ENCODE data around the gene MIDN.
A peak's percentile ranks its signal among the peaks of the same experiment; 100 is the strongest.

Gene MIDN

DNA sequence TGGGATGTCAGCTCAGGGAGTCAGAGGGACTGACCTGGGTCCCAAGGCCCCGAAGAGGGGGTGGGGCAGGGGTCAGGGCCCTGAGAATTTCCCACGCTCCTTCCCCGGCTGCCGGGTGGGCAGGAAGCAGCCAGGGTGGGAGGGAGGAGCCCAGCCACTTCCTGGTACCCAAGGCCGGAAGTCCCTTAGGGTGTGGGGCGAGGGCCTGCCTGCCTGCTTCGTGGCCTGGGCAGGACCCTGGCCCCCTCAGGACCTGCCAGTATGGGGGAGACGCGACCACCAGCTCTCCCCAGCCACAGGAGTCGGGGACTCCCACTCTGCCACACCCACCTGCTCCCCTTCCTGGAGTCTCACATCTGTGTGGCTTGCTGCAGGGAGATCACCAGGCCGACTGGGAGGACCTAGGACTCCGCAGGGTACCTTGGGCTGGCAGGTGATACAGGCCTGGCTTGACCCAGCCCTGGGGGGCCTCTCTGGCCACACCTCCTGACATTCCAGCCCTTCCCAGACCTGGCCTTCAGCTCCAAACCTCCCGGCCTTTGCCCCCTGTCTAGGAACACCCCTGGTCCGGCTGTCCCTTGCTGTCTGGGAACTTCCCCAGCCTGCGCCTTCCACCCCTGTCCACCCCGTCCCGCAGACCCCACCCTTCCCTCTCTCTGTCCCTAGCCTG lies 11.0 kb downstream of the MIDN start:
- FAIRE-seq, result peak; percentile 37

DNA sequence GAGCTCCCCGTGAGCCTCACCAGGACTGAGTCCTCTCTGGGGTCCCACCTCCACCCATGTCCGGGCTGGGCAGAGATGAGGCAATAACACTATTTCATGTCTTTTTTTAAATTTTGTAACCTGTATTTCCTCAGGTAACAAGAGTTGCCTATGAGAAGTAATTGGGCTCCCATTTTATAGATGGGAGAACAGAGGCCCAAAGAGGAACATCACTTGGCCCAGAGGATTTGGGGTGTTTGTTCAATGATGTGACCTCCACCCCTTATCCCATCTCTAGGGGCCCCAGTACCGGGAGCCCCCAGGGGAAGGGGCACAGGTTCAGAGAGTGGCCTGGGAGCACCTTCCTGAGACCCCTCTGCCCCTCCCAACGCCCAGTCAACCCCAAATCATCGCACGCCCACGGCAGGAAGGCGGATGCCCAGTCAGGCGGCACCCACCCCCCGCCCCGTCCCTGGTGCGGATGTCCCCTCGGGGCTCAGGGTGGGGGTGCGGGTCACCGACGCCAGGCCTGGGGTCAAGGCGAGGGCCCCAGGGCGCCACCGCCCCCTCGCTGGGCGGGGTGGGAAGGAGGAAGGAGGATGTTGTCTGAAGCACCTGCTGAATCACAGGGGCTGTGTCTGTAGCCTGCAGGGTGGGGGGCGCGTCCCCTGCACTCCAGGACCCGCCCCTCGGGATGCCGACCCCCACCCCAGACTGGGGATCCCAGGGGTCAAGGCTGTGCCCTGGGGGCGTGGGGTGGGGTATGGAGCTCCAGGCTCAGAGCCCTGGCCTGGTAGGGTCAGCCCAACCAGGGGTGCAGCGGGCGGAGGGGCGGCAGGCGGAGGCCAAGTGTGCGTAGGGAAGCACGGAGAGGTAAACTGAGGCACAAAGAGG lies 11.7 kb downstream of the MIDN start:
- FAIRE-seq, result no peak

DNA sequence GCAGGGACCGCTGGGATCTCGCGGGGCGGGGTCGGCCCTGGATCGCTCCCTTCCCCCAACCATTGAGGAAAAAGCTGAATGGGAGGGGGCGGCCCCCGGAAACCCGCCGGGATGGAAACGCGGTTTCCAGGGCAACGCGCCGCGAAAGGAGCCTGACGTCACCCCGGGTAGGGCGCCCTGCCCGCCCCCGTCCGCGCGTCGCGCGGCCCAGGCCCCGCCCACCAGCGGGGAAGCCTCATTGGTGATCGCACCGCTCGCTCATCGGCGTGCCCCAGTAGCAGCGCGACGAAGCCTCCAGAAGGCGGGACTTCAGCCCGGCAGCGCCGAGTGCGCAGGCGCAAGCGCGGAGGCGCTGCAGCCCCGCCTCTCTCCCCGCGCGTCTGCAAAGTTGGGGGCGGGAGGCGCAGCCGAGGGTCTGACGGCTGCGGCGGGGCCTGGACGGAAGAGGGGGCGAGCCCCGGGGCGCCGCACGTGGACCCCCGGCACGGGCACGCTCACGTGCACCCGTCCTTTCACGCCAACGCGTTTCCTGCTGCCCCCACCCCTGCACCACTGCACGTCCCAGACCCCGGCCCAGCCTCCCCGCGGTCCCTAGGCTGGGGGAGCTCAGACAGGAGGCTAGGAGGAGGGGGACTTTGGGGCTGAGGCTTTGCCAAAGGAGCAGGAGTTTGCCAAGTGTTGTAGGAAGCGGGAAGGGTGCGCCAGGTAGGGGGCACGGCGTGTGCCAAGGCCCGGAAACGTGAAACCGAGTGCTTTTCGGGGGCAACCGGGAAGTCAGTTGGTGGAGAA lies 12.6 kb downstream of the MIDN start:
- no peak for FAIRE-seq

DNA sequence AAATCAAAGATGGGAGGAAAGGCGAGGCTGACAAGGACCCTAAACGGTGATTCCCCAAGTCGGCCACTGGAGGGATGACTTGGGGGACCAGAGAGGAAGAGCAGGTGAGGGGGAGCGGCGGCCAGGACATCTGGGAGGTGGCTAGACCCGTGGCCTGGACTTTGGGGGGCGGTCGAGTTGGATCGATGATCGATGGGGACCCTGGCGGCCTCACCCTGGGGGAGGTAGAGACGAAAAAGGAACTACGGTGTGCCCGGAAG lies 13.1 kb downstream of the MIDN start:
- no peak for FAIRE-seq

DNA sequence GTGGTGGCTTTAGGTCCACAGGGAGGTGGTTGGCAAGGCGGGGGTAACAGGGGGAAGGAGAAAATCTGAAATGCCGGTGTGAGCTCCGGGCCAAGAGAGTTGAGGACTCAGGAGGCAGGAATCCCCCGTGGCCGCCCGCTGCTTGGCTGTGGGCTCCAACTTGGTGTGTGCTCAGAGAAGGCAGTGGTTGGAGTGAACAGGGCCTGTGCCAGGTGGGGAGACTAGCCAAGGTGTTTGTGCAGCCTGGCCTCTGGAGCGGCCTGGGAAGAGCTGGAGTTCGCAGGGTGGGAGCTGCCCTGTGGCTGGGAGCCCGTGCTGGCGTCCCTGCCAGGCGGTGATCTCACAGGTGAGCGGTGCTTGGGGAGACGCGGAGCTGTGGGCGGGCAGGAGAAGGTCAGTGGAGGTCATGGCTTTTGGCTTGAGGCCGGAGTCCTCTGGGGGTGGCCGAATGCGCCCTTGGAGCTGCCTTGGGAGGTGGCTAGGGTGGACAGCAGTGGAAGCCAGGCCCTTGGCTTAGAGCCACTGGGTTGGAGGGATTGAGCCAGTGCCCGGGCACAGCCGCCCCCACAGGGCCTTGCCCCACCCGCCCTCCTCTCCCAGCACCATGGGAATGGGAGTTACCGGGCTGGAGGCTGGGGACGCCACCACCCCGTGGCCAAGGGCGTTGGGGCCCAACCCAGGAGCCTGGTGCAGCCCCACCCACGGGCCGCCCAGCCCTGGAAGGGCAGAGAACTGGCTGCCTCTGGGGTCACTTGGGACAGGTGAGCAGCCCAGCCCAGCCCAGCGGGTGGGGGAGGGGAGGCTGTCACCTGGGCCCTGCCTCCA lies 13.6 kb downstream of the MIDN start:
- no peak for FAIRE-seq

DNA sequence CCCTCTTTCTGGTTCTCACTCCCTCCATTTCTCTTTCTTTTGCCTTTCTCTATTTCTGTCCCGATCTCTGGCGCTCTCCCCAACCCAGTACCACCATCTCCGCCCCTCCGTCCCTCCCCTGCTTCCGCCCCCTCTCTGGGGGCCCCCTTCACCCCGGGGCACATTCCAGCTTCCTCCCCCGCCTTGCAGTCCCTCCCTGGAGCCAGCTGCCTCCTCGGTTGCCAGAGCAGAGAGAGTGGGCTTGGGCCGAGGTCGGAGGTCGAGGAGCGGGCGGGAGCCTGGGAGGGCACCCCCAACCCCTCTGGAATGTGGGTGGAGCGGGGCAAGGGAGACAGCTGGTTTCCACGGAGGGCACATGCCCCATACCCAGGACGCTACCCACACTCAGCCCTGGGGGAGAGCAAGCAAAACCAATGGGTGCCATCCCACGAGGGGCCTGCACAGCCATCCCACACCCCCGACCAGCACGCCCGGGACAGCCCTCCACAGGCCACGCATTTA lies 14.3 kb downstream of the MIDN start:
- no peak for FAIRE-seq

DNA sequence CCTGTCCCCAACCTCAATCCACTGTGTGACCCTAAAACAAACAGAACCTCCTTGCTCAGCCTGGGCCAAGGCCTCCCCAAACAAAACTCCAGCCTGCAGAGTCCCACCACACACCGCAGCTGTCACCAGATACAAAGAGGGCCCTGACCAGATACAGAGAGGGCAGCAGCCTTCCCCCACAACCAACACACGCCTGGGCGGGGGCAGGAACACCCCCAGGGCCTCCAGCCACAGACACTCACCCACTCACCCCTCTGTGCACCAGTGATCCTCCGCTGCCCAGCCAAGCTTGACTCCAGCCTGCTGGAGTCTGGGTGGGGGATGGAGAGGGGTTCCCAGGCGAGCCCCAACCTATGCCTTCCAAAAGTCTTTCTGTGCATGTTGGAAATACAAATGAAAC lies 14.8 kb downstream of the MIDN start:
- FAIRE-seq, result no peak

DNA sequence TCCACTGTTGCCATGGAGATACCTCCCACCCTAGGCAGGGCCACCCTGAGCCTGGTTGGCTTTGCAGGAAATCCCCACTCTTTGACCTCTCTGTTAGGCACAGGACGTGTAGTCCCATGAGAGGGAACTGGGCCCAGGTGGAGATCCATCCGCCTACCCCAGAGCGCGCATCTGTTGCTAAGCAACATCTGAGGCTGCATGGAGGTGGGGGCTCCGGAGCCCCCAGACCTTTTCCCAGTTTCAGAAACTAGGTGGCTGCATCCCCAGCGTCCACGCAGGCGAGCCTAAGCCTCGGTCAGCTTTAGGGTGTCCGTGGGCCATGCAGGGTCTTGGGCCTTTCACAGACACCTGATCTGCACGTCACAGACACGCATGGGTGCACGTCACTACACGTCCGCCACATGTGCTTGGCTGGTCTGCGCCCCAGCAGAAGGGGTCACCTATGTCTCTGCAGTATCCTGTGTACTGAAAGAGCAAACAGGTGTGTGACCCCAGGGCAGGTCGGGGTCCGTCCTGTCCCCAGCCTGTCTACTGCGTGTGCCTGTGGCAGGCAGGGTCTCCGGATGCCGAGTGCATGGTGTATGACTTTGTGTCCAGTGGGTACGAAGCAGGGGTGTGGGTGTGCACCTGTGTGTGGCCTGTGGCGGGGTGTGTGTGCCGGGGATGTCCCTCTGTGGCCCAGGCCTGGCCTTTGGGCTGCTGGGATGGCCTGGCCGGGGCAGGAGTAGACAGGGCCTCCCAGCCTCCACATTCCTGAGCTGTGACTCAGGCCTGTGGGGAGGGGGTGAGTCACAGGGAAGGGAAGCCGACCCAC lies 16.6 kb downstream of the MIDN start:
- no peak for FAIRE-seq

DNA sequence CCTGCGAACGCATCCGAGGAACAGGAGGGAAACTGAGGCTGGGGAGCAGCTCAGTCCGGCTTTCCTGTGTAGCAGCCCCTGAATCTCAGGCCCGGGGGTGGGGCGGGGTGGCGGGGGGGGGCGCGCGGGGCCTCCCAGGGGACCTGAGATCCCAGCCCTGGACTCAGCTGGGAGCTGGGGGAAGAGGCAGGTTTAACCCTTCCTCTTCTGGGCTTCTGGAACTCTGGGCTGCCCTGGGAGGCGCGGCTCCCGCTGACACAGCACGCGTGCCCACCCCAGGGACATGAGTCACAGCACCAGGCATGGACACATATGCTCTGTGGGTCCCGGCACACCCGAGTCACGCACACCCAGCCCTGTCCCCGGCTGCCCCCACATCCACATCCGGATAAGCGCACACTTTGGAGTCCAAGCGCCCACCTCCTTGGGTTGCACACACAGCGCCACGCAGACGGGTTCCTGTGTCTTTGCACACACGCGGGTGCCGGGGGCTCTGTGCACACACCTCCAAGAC lies 17.3 kb downstream of the MIDN start:
- no peak for FAIRE-seq

DNA sequence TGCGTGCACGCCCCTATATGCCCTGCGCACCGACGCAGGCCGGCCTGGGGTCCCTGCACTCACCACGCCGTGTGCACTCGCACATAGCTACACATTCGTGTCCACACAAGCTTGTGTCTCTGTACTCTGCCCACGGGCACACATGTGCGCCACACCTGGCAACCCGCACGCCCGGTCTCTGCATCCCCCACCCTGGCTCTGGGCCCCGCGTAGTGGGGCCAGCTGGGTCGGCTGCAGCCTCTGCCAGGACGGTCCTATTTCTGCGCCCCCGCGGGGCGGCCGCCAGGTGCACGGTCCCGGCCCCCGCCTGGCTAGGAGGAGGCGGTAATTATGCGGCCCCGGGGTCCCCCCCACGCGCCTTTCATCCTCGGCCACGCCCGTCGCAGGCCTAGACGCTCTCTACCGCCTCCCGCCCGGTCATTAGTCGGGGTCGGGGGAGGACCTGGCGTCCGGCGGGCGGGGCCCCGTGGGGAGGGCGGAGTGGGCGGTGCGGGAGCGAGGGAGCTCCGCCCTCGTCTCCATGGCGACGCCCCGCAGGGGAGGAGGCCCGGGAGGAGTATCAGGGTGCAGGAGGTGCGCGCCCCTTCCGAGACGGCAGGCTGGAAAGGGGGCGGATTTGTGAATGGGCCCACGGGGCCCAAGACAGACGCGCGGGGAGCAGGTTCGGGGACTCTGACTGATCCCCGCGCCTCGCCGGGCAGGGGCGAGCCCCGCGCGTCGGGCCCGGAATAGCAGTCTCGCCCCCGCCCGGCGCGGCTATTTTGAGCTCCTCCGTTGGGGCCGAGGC lies 17.9 kb downstream of the MIDN start:
- peak; percentile 83 for FAIRE-seq

DNA sequence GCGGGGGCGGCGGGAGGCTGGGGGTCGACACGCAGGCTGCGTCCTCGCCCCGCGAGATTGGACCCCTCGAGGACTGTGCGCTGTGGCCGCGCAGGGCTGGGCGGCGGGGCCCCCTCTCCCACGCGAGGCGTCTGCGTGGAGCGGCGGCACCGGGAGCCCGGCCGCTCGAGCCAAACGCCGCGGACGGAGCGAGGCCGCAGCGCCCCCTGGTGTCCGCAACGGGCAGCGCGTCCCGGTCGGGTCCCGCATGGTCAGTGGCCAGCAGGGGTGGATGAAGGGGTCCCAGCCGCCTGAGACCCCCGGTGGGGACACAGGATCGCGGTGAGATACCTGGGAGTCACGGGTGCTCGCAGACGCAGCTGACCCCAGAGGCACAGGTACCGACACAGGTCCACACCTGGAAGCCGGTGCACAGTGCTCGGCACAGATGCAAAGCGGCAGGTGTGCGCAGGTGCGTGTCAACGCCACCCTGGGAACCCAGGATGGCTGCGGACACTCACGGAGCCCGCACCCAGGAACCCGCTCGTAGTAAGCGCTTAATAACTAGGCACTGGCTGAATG lies 18.6 kb downstream of the MIDN start:
- FAIRE-seq, result no peak

DNA sequence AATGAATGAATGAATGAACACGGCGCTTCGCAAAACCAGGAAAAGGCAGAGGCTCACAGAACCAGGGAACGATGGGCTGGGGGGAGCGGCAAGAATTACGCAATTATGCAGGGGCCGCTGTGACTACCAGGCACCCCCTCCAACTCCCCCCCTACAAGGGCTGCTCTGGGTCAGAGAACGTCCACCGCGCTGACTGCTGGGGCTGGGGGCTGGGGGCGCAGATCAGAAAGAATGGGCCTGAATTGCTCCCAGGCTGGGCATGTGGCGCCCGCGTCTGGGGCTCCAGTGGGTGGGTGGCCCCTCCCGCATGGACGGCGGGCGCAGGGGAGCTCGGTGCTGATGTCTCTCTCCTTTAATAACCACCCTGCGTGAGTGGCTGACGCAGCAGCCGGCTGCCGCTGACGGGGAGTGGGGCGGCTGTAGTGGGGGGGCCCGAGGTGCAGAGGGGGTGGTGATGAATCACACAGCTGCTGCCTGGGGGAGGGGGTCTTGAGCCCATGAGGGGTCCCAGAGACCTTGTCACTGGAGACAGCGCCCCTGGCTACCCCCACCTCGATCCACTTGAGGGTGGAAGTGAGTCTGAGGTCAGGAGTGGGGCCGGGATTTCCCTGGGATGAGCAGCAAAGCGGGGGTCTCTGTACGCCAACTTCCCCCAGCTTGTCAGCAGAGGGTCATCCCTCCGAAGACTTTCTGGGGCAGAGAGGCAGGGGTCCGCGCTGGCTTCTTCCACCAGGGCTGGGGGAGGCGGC lies 19.3 kb downstream of the MIDN start:
- FAIRE-seq, result no peak

DNA sequence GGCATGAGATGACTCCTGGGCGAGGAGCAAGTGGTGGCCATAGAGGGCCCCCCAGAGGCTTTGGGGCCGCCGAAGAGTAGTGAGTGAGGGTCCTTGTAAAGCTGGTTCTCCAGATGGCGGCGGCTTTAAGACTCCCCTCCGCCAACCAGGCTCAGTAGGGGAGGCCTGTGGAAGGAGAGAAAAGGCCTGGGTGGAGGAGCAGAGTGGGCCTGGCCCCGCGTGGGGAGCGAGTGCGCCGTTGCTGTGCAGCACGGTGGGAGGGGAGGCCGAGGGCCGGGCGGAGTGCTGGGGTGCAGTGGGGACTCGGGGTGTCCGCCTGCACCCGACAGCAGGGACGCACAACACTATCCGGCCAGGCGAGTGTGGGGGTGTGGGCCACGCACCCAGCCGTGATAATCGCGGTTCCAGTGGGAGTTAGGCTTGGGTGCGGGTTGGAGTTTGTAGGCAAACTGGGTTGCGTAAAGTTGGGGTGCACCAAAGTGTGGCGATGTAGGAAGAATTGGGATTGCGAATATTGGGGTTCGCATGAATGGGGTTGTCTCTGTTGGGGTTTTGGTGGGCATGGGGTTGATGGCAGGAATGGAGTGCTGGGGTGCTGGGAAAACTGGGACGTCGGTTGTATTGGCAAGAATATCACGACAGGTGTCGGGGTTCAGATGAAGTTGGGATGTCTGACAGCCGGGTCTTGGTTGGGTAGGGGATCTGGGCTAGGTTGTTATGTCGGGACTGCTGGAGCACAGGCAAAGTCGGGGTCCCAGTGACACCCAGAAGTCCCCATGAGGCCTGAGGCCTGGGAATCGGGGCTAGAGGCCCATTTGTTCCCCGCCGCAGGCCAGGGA lies 20.1 kb downstream of the MIDN start:
- no peak for FAIRE-seq

DNA sequence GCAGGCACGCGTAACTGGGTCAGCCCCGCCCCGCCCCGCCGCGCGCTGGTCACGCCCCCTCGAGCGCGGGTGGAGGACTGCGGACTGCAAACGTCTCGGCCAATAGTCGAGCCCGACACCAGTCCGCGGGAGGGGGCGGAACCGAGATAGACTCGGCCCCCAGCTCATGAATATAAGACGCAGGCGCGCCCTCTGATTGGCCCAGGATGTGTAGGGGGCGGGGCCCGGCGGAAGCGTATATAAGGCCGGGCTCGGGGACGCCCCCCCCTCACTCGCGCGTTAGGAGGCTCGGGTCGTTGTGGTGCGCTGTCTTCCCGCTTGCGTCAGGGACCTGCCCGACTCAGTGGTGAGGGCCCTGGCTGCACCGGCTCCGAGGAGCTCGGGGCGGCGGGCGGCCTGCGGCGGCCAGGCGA lies 20.7 kb downstream of the MIDN start, which contains the start of gene CIRBP:
Gene CIRBP (plus strand): TSS at position 268 of the 413 bp plus-strand sequence. CDS start 1,602 bp downstream, outside the sequence.
- peak; percentile 98 for FAIRE-seq

DNA sequence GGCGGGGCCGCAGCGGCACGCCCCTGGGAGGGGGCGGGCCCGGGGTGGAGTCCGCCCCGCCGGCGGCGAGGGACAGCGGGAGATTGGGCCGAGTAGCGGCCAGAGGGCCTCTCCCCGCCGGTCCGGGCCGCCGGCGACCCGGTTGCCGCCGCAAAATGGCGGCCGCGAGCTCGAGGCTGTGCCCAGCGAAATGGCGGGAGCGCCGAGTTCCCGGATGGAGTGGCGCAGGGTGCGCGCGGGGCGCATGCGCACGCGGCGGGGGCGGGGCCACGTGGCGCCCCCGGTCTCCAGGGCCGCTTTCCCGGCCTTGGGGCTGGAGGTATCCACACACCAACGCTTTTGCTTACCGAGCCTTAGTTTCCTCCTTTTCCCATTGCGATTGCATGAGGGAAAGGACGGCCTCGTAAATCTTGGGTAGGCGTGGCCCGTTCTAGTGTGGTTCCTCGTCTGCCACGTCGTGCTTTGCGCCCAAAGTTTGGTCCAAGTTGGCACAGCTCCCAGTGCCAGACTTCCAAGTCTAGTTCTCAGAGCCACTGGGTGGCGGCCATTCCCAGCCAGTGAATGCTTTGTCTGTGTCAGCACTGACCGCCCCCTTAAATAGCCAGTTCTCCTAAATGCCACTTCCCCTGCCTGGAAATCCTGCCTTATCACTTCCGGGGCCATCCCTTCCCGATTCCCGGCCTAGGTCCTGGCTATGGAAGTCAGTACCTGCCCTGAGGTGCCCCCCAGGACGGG lies 21.3 kb downstream of the MIDN start:
- FAIRE-seq, result no peak

DNA sequence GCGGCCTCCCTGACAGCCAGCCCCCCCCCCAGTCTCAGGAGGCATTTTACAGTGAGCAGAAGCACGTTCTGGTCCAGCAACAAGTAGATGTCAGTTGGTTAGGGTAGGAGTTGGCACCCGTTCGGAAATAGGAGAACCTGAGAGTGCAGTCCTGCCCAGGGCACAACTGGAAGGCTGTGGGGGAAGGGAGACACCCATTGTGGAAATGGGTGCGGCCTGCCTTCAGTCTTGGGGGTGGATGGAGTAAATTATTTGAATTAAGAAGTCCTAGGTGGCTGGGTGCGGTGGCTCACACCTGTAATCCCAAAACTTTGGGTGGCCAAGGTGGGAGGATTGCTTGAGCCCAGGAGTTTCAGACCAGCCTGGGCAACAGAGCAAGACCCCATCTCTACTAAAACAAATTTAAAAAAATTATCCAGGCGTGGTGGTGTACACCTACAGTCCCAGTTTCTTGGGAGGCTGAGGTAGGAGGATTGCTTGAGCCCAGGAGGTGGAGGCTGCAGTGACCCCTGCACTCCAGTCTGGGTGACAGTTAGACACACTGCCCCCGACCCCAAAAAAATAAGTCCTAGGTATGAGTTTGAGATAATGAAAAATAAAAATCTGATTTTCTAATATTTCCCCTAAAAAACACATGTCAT lies 21.9 kb downstream of the MIDN start:
- no peak for FAIRE-seq

DNA sequence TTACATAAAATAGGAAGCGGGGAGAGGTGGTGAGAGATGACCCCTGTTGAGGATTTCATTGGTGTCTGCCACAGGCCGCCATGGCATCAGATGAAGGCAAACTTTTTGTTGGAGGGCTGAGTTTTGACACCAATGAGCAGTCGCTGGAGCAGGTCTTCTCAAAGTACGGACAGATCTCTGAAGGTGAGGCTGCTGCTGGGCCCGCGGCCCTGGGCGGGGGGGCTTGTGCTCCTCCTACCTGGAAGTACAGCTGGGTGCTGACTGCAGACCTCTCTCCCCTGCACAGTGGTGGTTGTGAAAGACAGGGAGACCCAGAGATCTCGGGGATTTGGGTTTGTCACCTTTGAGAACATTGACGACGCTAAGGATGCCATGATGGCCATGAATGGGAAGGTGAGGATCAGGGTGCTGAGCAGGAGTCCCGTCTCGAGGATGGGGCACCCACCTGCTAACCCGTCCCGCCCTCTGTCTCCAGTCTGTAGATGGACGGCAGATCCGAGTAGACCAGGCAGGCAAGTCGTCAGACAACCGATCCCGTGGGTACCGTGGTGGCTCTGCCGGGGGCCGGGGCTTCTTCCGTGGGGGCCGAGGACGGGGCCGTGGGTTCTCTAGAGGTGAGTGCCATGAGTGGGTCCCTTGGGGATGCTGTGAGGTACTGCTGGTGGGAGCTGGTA lies 22.6 kb downstream of the MIDN start:
- FAIRE-seq, result no peak
